IMR-90 (cell line): ENCODE measurements around the gene RBBP8NL. TPM values are rescaled to one million over a fixed set of nuclear protein-coding genes. Genes with fewer than 3 reads are reported as not detected.

Experiments used
- ATAC-seq: fragments of 200-7000 bp; cut with Tn5 transposase; 2 replicates; pipeline ENCODE4 v1.9.1; 2020; ENCODE audit warnings: low read depth, mild to moderate bottlenecking, moderate library complexity
- BruUV-seq: library from RNA; stranded (reverse); fragments of 400-500 nt; replicated peaks from 2 replicates; lab custom pipeline; 2021; lab: Mats Ljungman, UMichigan
- CTCF ChIA-PET: fragments of 300-600 bp; formaldehyde crosslinking; extraction: SDS; loops from one replicate; lab custom pipeline; 2021; ENCODE audit warnings: antibody characterized with exemption; lab: Yijun Ruan, JAX
- POLR2A ChIA-PET: fragments of 300-600 bp; sonication (Branson Sonifier 250); formaldehyde crosslinking; loops from one replicate; lab custom pipeline; 2022; ENCODE audit warnings: antibody characterized with exemption; ENCODE audit not compliant: unreplicated experiment; lab: Charles Lee
- DNase-seq: peaks from one replicate; pipeline ENCODE4 v3.0.0; 2013
- H2AFZ ChIP-seq: replicated peaks from 2 replicates; pipeline ENCODE3; 2013; ENCODE audit warnings: low read length, mild to moderate bottlenecking; ENCODE audit not compliant: poor library complexity
- H2AK5ac ChIP-seq: 2 replicates; pipeline ENCODE4 v1.6.1; 2013; ENCODE audit warnings: low read depth, low read length, inconsistent platforms
- H2AK9ac ChIP-seq: replicated peaks from 2 replicates; pipeline ENCODE3; 2013; ENCODE audit warnings: mild to moderate bottlenecking, low read depth, low read length, moderate library complexity; ENCODE audit not compliant: poor library complexity
- H2BK120ac ChIP-seq: 2 replicates; pipeline ENCODE4 v1.6.1; 2013; ENCODE audit warnings: low read depth, low read length, inconsistent platforms
- H2BK15ac ChIP-seq: 3 replicates; pipeline ENCODE4 v1.6.1; 2013; ENCODE audit warnings: low read depth, low read length, inconsistent platforms
- H2BK20ac ChIP-seq: 2 replicates; pipeline ENCODE4 v1.6.1; 2013; ENCODE audit warnings: low read depth, mild to moderate bottlenecking, inconsistent platforms, low read length, moderate library complexity
- H2BK5ac ChIP-seq: 2 replicates; pipeline ENCODE4 v1.6.1; 2013; ENCODE audit warnings: mild to moderate bottlenecking, low read depth, low read length, inconsistent platforms; ENCODE audit not compliant: poor library complexity, severe bottlenecking
- H3K14ac ChIP-seq: replicated peaks from 2 replicates; pipeline ENCODE4 v1.6.1; 2013; ENCODE audit warnings: low read depth, low read length, inconsistent platforms
- H3K18ac ChIP-seq: 2 replicates; pipeline ENCODE4 v1.6.1; 2013; ENCODE audit warnings: low read depth, low read length, control low read depth
- H3K23ac ChIP-seq: 2 replicates; pipeline ENCODE4 v1.6.1; 2013; ENCODE audit warnings: low read depth, low read length, inconsistent platforms
- H3K27ac ChIP-seq: 2 replicates; pipeline ENCODE4 v1.5.1; 2013; ENCODE audit warnings: mild to moderate bottlenecking, control low read depth, low read length; ENCODE audit not compliant: insufficient read depth
- H3K27me3 ChIP-seq: 2 replicates; pipeline ENCODE4 v1.6.1; 2013; ENCODE audit warnings: low read length; ENCODE audit not compliant: control insufficient read depth, insufficient read depth
- H3K36me3 ChIP-seq: 2 replicates; pipeline ENCODE4 v1.6.1; 2013; ENCODE audit warnings: low read length, mixed read lengths; ENCODE audit not compliant: control insufficient read depth, insufficient read depth
- H3K4ac ChIP-seq: 2 replicates; pipeline ENCODE4 v1.6.1; 2013; ENCODE audit warnings: low read depth, low read length, inconsistent platforms
- H3K4me1 ChIP-seq: 2 replicates; pipeline ENCODE4 v1.6.1; 2013; ENCODE audit warnings: low read length, mixed read lengths; ENCODE audit not compliant: control insufficient read depth, insufficient read depth
- H3K4me2 ChIP-seq: 2 replicates; pipeline ENCODE4 v1.6.1; 2013; ENCODE audit warnings: low read depth, mild to moderate bottlenecking, control low read depth, low read length, moderate library complexity
- H3K4me3 ChIP-seq: 2 replicates; pipeline ENCODE4 v1.5.1; 2013; ENCODE audit warnings: low read depth, mild to moderate bottlenecking, control low read depth, low read length, moderate library complexity; ENCODE audit not compliant: insufficient read depth
- H3K56ac ChIP-seq: 2 replicates; pipeline ENCODE4 v1.6.1; 2013; ENCODE audit warnings: low read length, inconsistent platforms; ENCODE audit not compliant: insufficient read depth; ENCODE audit errors: extremely low read depth
- H3K79me1 ChIP-seq, 2 experiments: 2 replicates each; pipeline ENCODE4 v1.6.1; 2013; ENCODE audit warnings: low read length in 2 of 2, inconsistent platforms in 1 of 2, low read depth in 1 of 2
- H3K9ac ChIP-seq: 2 replicates; pipeline ENCODE4 v1.6.1; 2013; ENCODE audit warnings: low read depth, low read length, control low read depth
- H3K9me1 ChIP-seq: 2 replicates; pipeline ENCODE4 v1.6.1; 2013; ENCODE audit warnings: low read length, inconsistent platforms; ENCODE audit not compliant: insufficient read depth
- H3K9me3 ChIP-seq: 2 replicates; pipeline ENCODE4 v1.6.1; 2013; ENCODE audit warnings: low read length; ENCODE audit not compliant: control insufficient read depth, insufficient read depth
- H4K20me1 ChIP-seq: 2 replicates; pipeline ENCODE4 v1.6.1; 2013; ENCODE audit warnings: low read length, inconsistent platforms; ENCODE audit not compliant: insufficient read depth
- H4K5ac ChIP-seq: 2 replicates; pipeline ENCODE4 v1.6.1; 2013; ENCODE audit warnings: mild to moderate bottlenecking, low read depth, low read length, control low read depth
- H4K8ac ChIP-seq, 2 experiments: 2 replicates each; pipeline ENCODE4 v1.6.1; 2013; ENCODE audit warnings: low read depth in 2 of 2, low read length in 2 of 2, control low read depth in 1 of 2, inconsistent platforms in 1 of 2
- H4K91ac ChIP-seq: 2 replicates; pipeline ENCODE4 v1.6.1; 2013; ENCODE audit warnings: low read depth, low read length, inconsistent platforms; ENCODE audit not compliant: insufficient read depth
- BHLHE40 ChIP-seq: fragments of 150-350 bp; IDR thresholded peaks from 2 replicates; pipeline ENCODE4 v1.6.1; 2016; ENCODE audit warnings: mild to moderate bottlenecking, low read depth, low read length
- CEBPB ChIP-seq: IDR thresholded peaks from 2 replicates; pipeline ENCODE4 v1.6.1; 2012; ENCODE audit warnings: low read depth, low read length, improper control_type of control experiment
- CHD1 ChIP-seq: IDR thresholded peaks from 2 replicates; pipeline ENCODE4 v1.6.1; 2012; ENCODE audit warnings: low read depth, low read length, improper control_type of control experiment
- CTCF ChIP-seq: conservative IDR thresholded peaks from 2 replicates; pipeline ENCODE4 v1.5.1; 2012; ENCODE audit warnings: mild to moderate bottlenecking, low read depth, low read length, improper control_type of control experiment
- ELK1 ChIP-seq: fragments of 150-350 bp; IDR thresholded peaks from 2 replicates; pipeline ENCODE4 v1.6.1; 2016; ENCODE audit warnings: low read depth, mild to moderate bottlenecking, low read length, moderate library complexity, borderline replicate concordance
- MAFK ChIP-seq: IDR thresholded peaks from 2 replicates; pipeline ENCODE4 v1.6.1; 2012; ENCODE audit warnings: low read depth, low read length, improper control_type of control experiment
- MAZ ChIP-seq: IDR thresholded peaks from 2 replicates; pipeline ENCODE4 v1.6.1; 2012; ENCODE audit warnings: low read depth, mild to moderate bottlenecking, low read length, improper control_type of control experiment, moderate library complexity, borderline replicate concordance
- MXI1 ChIP-seq: IDR thresholded peaks from 2 replicates; pipeline ENCODE4 v1.6.1; 2012; ENCODE audit warnings: low read depth, mild to moderate bottlenecking, low read length, moderate library complexity, borderline replicate concordance
- NFE2L2 ChIP-seq: fragments of 150-350 bp; IDR thresholded peaks from 2 replicates; pipeline ENCODE4 v1.6.1; 2016; ENCODE audit warnings: low read depth, mild to moderate bottlenecking, low read length
- POLR2A ChIP-seq: IDR thresholded peaks from 2 replicates; pipeline ENCODE4 v1.6.1; 2012; ENCODE audit warnings: mild to moderate bottlenecking, low read depth, low read length
- RAD21 ChIP-seq: IDR thresholded peaks from 2 replicates; pipeline ENCODE4 v1.6.1; 2012; ENCODE audit warnings: low read length, improper control_type of control experiment
- RCOR1 ChIP-seq: IDR thresholded peaks from 2 replicates; pipeline ENCODE4 v1.6.1; 2012; ENCODE audit warnings: mild to moderate bottlenecking, low read length, improper control_type of control experiment; ENCODE audit not compliant: insufficient replicate concordance
- WGBS, 2 experiments: methylation state at CpG; one replicate each; pipeline versions ENCODE4 v1.1.5 to v1.1.7; 2013; ENCODE audit warnings: missing lambda C conversion rate in 2 of 2; ENCODE audit not compliant: insufficient read length in 1 of 2; ENCODE audit errors: extremely low coverage in 2 of 2; 5-methylcytosine and 5-hydroxymethylcytosine counted together
- dilution Hi-C: fragments of 300-500 bp; cut with HindIII; formaldehyde crosslinking; loops from one replicate; pipeline ENCODE4 v1.14.3; 2018; ENCODE audit warnings: low sequenced_read_pairs; ENCODE audit not compliant: unreplicated experiment
- in situ Hi-C: fragments of 300-500 bp; cut with MboI; formaldehyde crosslinking; loops from 3 replicates; pipeline ENCODE4 v1.14.3; 2019; ENCODE audit warnings: low sequenced_read_pairs, inconsistent platforms, mixed read lengths
- intact Hi-C: fragments of 100-400 bp; cut with micrococcal nuclease; formaldehyde crosslinking; loops from 2 replicates; pipeline ENCODE4 v1.10.0; 2022
- polyA plus RNA-seq, 3 experiments: library from polyadenylated mRNA; depleted of rRNA; stranded (reverse); fragments of >200 nt; gene quantifications; 2 replicates each; pipeline ENCODE4 v1.2.3, GENCODE V29; 2012; ENCODE audit warnings: low replicate concordance in 1 of 3
- total RNA-seq: library from RNA; depleted of rRNA; stranded (reverse); fragments of >200 nt; gene quantifications from 2 replicates; pipeline ENCODE4 v1.2.3, GENCODE V29; 2012

RBBP8NL gene
- total and polyA plus RNA-seq, 2 of the 4 experiments (the other 2 are of a cell fraction), result not detected

GRCh38 chr20:62474604-62475026 lies 47.3 kb upstream of the RBBP8NL start:
- Histone ChIP-seq H3K9ac (no peak overlapping the region), H2AK9ac (no peak overlapping the region), H3K9me1 (no peaks in the 10 kb centered on the region), H2BK120ac (no peak overlapping the region), H2AK5ac (no peak overlapping the region), H4K8ac (no peak overlapping the region), H3K18ac (no peak overlapping the region), H4K20me1 (no peaks in the 10 kb centered on the region), H3K14ac (no peak overlapping the region), H3K4ac (no peak overlapping the region), H3K36me3 (no peaks in the 10 kb centered on the region), H3K4me3 (no peak overlapping the region), H2BK5ac (no peak overlapping the region), H3K56ac (no peak overlapping the region), H3K27me3 (peaks cover 89% of the 10 kb centered on the region), H2BK20ac (no peak overlapping the region), H2BK15ac (no peak overlapping the region), H3K9me3 (no peaks in the 10 kb centered on the region), H3K4me1 (no peaks in the 10 kb centered on the region), H3K27ac (no peak overlapping the region), H4K91ac (no peak overlapping the region), H2AFZ (no peak overlapping the region), H3K79me1 (no peaks in the 10 kb centered on the region), H4K5ac (no peak overlapping the region), H3K23ac (no peak overlapping the region), H3K4me2 (no peak overlapping the region)
- POLR2A ChIA-PET, result no interaction called here
- TF ChIP-seq POLR2A (no peak), NFE2L2 (no peak), MXI1 (no peak), RAD21 (no peak), CEBPB (no peak), MAZ (no peak), CTCF (no peak), BHLHE40 (no peak), RCOR1 (no peak), MAFK (no peak), CHD1 (no peak), ELK1 (no peak)
- DNase-seq (no peak), ATAC-seq (no peak)
- WGBS, 2 experiments, result 7% methylated on average over 6 of the region's 25 CpGs; no CpG with 5 or more reads in 1 of the 2 experiments
- no TSS peak for BruUV-seq
- intact Hi-C loops (no loop called here), in situ Hi-C loops (no loop called here), dilution Hi-C loops (no loop called here)
- CTCF ChIA-PET, result no interaction called here
